Liver (tissue), 9 donors: Measurements from ENCODE around the gene ARHGEF19. TPM values are rescaled to one million over a fixed set of nuclear protein-coding genes. Genes with fewer than 3 reads are reported as not detected.

Experiments used
- DNase-seq: peaks from one replicate; pipeline ENCODE4 v3.0.0-alpha.2; 2017; ENCODE audit warnings: low spot score
- H3K27ac ChIP-seq, 2 donors: one replicate each; pipeline ENCODE4 v1.7.0; 2013; ENCODE audit warnings: inconsistent platforms in 2 of 2, low read length in 2 of 2, control low read depth in 1 of 2, low read depth in 1 of 2, mild to moderate bottlenecking in 1 of 2
- H3K27me3 ChIP-seq, 4 donors: one replicate each; pipeline versions ENCODE4 v1.6.1 to v1.7.0; 2013; ENCODE audit warnings: low read length in 3 of 4, inconsistent platforms in 1 of 4, mild to moderate bottlenecking in 1 of 4, moderate library complexity in 1 of 4; ENCODE audit not compliant: control insufficient read depth in 4 of 4, insufficient read depth in 4 of 4
- H3K36me3 ChIP-seq, 4 donors: one replicate each; pipeline versions ENCODE4 v1.6.1 to v1.7.0; 2013; ENCODE audit warnings: low read length in 3 of 4, mild to moderate bottlenecking in 3 of 4, low read depth in 1 of 4, moderate library complexity in 1 of 4; ENCODE audit not compliant: control insufficient read depth in 4 of 4, insufficient read depth in 3 of 4
- H3K4me1 ChIP-seq, 4 donors: one replicate each; pipeline versions ENCODE4 v1.6.1 to v1.7.0; 2013; ENCODE audit warnings: low read length in 3 of 4, mild to moderate bottlenecking in 3 of 4, moderate library complexity in 1 of 4; ENCODE audit not compliant: control insufficient read depth in 4 of 4, insufficient read depth in 4 of 4
- H3K4me3 ChIP-seq, 3 donors: one replicate each; pipeline versions ENCODE4 v1.6.1 to v1.7.0; 2013; ENCODE audit warnings: low read length in 3 of 3, control low read depth in 1 of 3, low read depth in 1 of 3, mild to moderate bottlenecking in 1 of 3
- H3K9ac ChIP-seq, 2 donors: one replicate each; pipeline ENCODE4 v1.7.0; 2013; ENCODE audit warnings: low read length in 2 of 2, mild to moderate bottlenecking in 2 of 2, moderate library complexity in 2 of 2, control low read depth in 1 of 2, low read depth in 1 of 2
- H3K9me3 ChIP-seq, 4 donors: one replicate each; pipeline versions ENCODE4 v1.6.1 to v1.7.0; 2013; ENCODE audit warnings: low read length in 3 of 4; ENCODE audit not compliant: control insufficient read depth in 4 of 4
- FOXA1 ChIP-seq: IDR thresholded peaks from 2 replicates; pipeline ENCODE4 v1.6.1; 2016; ENCODE audit warnings: antibody characterized with exemption
- HNF4A ChIP-seq, 2 donors: conservative IDR thresholded peaks; 2 replicates each; pipeline ENCODE4 v1.6.1; 2016; ENCODE audit warnings: antibody characterized with exemption in 2 of 2, mild to moderate bottlenecking in 2 of 2
- HNF4G ChIP-seq: IDR thresholded peaks from 2 replicates; pipeline ENCODE4 v1.6.1; 2016; ENCODE audit warnings: antibody characterized with exemption
- RAD21 ChIP-seq, 2 donors: IDR thresholded peaks; 2 replicates each; pipeline ENCODE4 v1.6.1; 2016; ENCODE audit warnings: antibody characterized with exemption in 2 of 2, mild to moderate bottlenecking in 2 of 2
- RXRA ChIP-seq, 2 donors: IDR thresholded peaks; 2 replicates each; pipeline ENCODE4 v1.6.1; 2017 to 2018; ENCODE audit warnings: antibody characterized with exemption in 2 of 2, mild to moderate bottlenecking in 1 of 2
- SP1 ChIP-seq: IDR thresholded peaks from 2 replicates; pipeline ENCODE4 v1.6.1; 2018; ENCODE audit warnings: antibody characterized with exemption, mild to moderate bottlenecking
- WGBS: extraction: QIAGEN DNeasy Blood & Tissue Kit; methylation state at CpG from one replicate; pipeline ENCODE4 v1.1.7; 2013; 5-methylcytosine and 5-hydroxymethylcytosine counted together
- polyA plus RNA-seq, 2 donors: library from polyadenylated mRNA; stranded (reverse) in 1 of 2; unstranded in 1 of 2; fragments of 200-250 nt in 1 of 2; fragments of >200 nt in 1 of 2; fragmentation: Nextera tagmentation in 1 of 2; extraction: Ambion mirVana in 1 of 2; gene quantifications; one replicate each; pipeline versions ENCODE4 v1.2.1 to v1.2.3, GENCODE V29; 2013 to 2015
- total RNA-seq, 2 donors: library from RNA; depleted of rRNA; stranded (reverse); fragments of >200 nt; gene quantifications; one replicate each; pipeline ENCODE4 v1.2.3, GENCODE V29; 2014
- TF ChIP-seq, protein P1 (sequence below): fragments of 150-350 bp; IDR thresholded peaks from 2 replicates; pipeline ENCODE4 v1.5.1; 2017; ENCODE audit warnings: improper control_type of control experiment, low read depth, low read length; ENCODE audit not compliant: missing input control
- TF ChIP-seq, protein P2 (sequence below): IDR thresholded peaks from 2 replicates; pipeline ENCODE4 v1.6.1; 2016; ENCODE audit warnings: antibody characterized with exemption
- TF ChIP-seq, protein P3 (sequence below): IDR thresholded peaks from 2 replicates; pipeline ENCODE4 v1.6.1; 2016; ENCODE audit warnings: antibody characterized with exemption
- donor health status: healthy.
- donor health status: healthy.
- donor health status: healthy.
- donor health status: healthy.
- donor health status: healthy.

The ARHGEF19 gene
- total and polyA plus RNA-seq, 4 donors = 0.79 to 3.2 (median 2.5) TPM

DNA sequence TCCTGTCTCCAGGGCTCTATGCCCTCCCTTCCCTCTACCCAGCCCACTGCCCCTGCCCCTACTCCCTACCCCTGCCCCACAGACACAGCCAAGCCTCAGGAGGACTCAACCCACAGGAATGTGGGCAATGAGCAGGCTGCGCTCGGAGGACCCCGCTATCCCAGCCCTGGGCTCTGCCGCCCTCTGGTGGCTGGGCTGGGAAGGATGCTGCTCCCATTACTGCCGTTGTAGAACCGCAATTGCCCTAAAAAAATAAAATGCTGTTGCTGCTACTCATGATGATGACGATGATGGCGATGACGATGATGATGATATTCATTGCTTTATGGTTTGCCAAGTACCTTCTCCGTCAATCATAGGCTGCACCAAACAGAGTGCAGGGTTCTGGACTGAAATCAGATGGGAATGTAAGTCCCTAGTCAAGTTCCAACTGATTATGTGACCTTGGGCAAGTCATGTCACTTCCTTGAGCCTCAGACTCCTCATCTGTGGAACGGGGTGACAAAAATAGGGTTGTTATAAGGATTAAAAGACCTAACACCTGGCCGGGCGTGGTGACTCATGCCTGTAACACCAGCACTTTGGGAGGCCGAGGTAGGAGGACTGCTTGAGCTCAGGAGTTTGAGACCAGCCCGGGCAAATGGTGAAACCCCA is 24.6 kb downstream of the ARHGEF19 start:
- Histone ChIP-seq H3K27me3 (no peaks in the 10 kb centered on the region), H3K4me1 (peaks cover 14 to 57% (median 42%) of the 10 kb centered on the region in 4 donors), H3K27ac (no peak overlapping the region), H3K4me3 (no peak overlapping the region), H3K9me3 (no peaks in the 10 kb centered on the region), H3K36me3 (no peaks in the 10 kb centered on the region), H3K9ac (no peak overlapping the region)
- TF ChIP-seq SP1 = no peak
- TF ChIP-seq FOXA1 = no peak
- TF ChIP-seq, protein P1, sequence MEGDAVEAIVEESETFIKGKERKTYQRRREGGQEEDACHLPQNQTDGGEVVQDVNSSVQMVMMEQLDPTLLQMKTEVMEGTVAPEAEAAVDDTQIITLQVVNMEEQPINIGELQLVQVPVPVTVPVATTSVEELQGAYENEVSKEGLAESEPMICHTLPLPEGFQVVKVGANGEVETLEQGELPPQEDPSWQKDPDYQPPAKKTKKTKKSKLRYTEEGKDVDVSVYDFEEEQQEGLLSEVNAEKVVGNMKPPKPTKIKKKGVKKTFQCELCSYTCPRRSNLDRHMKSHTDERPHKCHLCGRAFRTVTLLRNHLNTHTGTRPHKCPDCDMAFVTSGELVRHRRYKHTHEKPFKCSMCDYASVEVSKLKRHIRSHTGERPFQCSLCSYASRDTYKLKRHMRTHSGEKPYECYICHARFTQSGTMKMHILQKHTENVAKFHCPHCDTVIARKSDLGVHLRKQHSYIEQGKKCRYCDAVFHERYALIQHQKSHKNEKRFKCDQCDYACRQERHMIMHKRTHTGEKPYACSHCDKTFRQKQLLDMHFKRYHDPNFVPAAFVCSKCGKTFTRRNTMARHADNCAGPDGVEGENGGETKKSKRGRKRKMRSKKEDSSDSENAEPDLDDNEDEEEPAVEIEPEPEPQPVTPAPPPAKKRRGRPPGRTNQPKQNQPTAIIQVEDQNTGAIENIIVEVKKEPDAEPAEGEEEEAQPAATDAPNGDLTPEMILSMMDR = peak; percentile 99
- TF ChIP-seq HNF4A (conservative IDR thresholded peaks at IDR 0.05) = no peak
- TF ChIP-seq, protein P2, sequence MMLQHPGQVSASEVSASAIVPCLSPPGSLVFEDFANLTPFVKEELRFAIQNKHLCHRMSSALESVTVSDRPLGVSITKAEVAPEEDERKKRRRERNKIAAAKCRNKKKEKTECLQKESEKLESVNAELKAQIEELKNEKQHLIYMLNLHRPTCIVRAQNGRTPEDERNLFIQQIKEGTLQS = no peak
- peak; percentile 100 for TF ChIP-seq RAD21 (IDR thresholded peaks at IDR 0.05)
- peak; percentile 84 for DNase-seq
- 21% methylated on average over 15 of the region's 15 CpGs for WGBS

DNA sequence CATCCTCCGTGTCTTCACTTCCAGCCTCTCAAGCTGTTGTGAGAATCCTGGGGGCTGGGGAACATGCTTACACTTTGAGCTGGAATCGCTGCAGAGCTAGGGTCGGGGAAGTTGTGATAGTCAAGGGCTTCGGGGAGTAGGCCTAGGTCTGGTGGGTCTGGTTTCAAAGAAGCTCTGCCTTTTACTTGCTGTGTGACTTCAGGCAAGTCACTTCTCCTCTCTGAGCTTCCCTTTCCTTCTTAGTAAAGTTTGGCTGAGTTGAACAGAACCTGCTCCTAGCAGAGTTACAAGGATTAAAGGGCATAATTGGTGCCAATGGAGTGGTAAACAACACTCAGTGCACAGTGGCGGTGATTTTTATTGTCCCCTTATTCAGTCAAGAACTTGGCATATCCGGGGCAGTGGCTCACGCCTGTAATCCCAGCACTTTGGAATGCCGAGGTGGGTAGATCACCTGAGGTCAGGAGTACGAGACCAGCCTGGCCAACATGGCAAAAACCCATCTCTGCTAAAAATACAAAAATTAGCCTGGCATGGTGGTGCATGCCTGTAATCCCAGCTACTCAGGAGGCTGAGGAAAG is 25.7 kb downstream of the ARHGEF19 start:
- Histone ChIP-seq H3K36me3 (no peaks in the 10 kb centered on the region), H3K27ac (peak overlapping the region in 1 of 2 donors; percentile 33), H3K27me3 (no peaks in the 10 kb centered on the region), H3K4me1 (peaks cover 17 to 66% (median 47%) of the 10 kb centered on the region in 4 donors), H3K9ac (no peak overlapping the region), H3K9me3 (no peaks in the 10 kb centered on the region), H3K4me3 (no peak overlapping the region)
- peak in 1 of 2 donors; percentile 14 for TF ChIP-seq RXRA (IDR thresholded peaks at IDR 0.05)
- no peak for TF ChIP-seq RAD21 (IDR thresholded peaks at IDR 0.05)
- TF ChIP-seq HNF4A (conservative IDR thresholded peaks at IDR 0.05) = peak; percentile 20 to 42
- TF ChIP-seq, protein P1 = no peak
- DNase-seq = no peak
- 60% methylated on average over 9 of the region's 9 CpGs for WGBS

DNA sequence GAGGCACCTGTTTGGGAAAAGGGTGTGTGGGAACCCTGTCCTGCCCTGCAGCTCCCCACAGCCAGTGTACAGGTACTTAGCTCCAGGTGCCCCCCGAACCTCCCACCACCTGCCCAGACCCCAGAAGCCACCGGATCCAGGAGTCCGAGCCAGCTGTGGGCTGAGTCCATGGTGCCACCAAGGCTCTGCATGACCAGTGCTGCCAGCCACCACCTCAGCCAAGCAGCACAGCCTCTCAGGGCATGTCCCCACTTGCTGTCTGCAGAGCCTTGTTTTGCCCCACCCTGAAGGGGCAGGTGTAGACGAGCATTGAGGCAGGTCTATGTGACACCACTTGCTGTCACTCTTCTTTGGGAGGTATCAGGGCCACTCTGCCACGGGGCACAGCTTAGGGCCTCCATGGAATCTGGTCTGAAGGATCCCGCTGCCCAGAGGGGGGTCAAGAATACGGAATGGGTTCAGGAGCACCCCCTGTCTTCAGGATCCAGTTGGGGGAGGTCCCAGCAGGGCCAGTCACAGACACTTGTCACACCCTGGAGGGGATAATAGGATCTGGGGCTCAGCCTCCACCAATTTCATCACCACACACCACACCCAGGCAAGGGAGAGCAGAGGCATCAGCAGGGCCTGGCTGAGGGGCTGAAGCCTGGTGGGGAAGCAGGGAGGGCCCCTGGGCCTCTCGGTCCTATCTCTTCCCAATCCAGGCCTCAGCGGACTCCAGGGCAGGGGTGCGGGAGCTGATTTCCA is 27.7 kb downstream of the ARHGEF19 start:
- Histone ChIP-seq H3K9me3 (no peaks in the 10 kb centered on the region), H3K9ac (no peak overlapping the region), H3K27ac (peak overlapping the region; percentile 83 to 84), H3K4me3 (no peak overlapping the region), H3K36me3 (no peaks in the 10 kb centered on the region), H3K4me1 (peaks cover 16 to 64% (median 44%) of the 10 kb centered on the region in 4 donors), H3K27me3 (no peaks in the 10 kb centered on the region)
- no peak for DNase-seq
- TF ChIP-seq, protein P3, sequence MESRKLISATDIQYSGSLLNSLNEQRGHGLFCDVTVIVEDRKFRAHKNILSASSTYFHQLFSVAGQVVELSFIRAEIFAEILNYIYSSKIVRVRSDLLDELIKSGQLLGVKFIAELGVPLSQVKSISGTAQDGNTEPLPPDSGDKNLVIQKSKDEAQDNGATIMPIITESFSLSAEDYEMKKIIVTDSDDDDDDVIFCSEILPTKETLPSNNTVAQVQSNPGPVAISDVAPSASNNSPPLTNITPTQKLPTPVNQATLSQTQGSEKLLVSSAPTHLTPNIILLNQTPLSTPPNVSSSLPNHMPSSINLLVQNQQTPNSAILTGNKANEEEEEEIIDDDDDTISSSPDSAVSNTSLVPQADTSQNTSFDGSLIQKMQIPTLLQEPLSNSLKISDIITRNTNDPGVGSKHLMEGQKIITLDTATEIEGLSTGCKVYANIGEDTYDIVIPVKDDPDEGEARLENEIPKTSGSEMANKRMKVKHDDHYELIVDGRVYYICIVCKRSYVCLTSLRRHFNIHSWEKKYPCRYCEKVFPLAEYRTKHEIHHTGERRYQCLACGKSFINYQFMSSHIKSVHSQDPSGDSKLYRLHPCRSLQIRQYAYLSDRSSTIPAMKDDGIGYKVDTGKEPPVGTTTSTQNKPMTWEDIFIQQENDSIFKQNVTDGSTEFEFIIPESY = no peak
- TF ChIP-seq FOXA1 = no peak
- peak in 1 of 2 donors; percentile 6 for TF ChIP-seq RXRA (IDR thresholded peaks at IDR 0.05)
- peak; percentile 2 for TF ChIP-seq SP1
- no peak for TF ChIP-seq HNF4G
- 74% methylated on average over 10 of the region's 10 CpGs for WGBS
